Trophoblast cell (in vitro differentiated cells and primary cell): Measurements from ENCODE around the gene SUCLG2.

Source experiments
- DNase-seq, 2 donors: peaks; one replicate each; pipeline ENCODE4 v3.0.0-alpha.2; 2016
- H2AFZ ChIP-seq: 2 replicates; pipeline ENCODE4 v1.6.1; 2013; ENCODE audit warnings: low read length, moderate library complexity, mild to moderate bottlenecking; ENCODE audit not compliant: insufficient read depth, poor library complexity
- H2AK5ac ChIP-seq: 2 replicates; pipeline ENCODE4 v1.6.1; 2013; ENCODE audit warnings: mild to moderate bottlenecking, low read length
- H2BK120ac ChIP-seq: 2 replicates; pipeline ENCODE4 v1.6.1; 2013; ENCODE audit warnings: low read length, mild to moderate bottlenecking, moderate library complexity; ENCODE audit not compliant: insufficient read depth, poor library complexity
- H2BK12ac ChIP-seq: 2 replicates; pipeline ENCODE4 v1.6.1; 2013; ENCODE audit warnings: mild to moderate bottlenecking, low read length, moderate library complexity
- H2BK5ac ChIP-seq: 2 replicates; pipeline ENCODE4 v1.6.1; 2013; ENCODE audit warnings: low read length, low read depth, moderate library complexity, mild to moderate bottlenecking; ENCODE audit not compliant: poor library complexity
- H3K14ac ChIP-seq: 2 replicates; pipeline ENCODE4 v1.6.1; 2013; ENCODE audit warnings: mild to moderate bottlenecking, low read length
- H3K18ac ChIP-seq: 2 replicates; pipeline ENCODE4 v1.6.1; 2013; ENCODE audit warnings: mild to moderate bottlenecking, low read length
- H3K23ac ChIP-seq: 2 replicates; pipeline ENCODE4 v1.6.1; 2013; ENCODE audit warnings: low read length
- H3K27ac ChIP-seq: 2 replicates; pipeline ENCODE4 v1.5.1; 2013; ENCODE audit warnings: low read depth, mild to moderate bottlenecking, inconsistent platforms, low read length, moderate library complexity
- H3K27me3 ChIP-seq: 2 replicates; pipeline ENCODE4 v1.6.1; 2013; ENCODE audit warnings: inconsistent platforms, mild to moderate bottlenecking, low read length, moderate library complexity; ENCODE audit not compliant: insufficient read depth
- H3K36me3 ChIP-seq, 2 experiments: 1 replicate in 1 of 2; 2 replicates in 1 of 2; pipeline ENCODE4 v1.6.1; 2013; ENCODE audit warnings: low read length in 2 of 2, mild to moderate bottlenecking in 2 of 2, moderate library complexity in 1 of 2; ENCODE audit not compliant: insufficient read depth in 2 of 2, control insufficient read depth in 1 of 2
- H3K4ac ChIP-seq: 2 replicates; pipeline ENCODE4 v1.6.1; 2013; ENCODE audit warnings: low read depth, mild to moderate bottlenecking, low read length, moderate library complexity
- H3K4me1 ChIP-seq, 2 experiments: 1 replicate in 1 of 2; 2 replicates in 1 of 2; pipeline ENCODE4 v1.6.1; 2013; ENCODE audit warnings: low read length in 2 of 2, mild to moderate bottlenecking in 2 of 2, moderate library complexity in 1 of 2; ENCODE audit not compliant: insufficient read depth in 2 of 2, control insufficient read depth in 1 of 2
- H3K4me2 ChIP-seq: 2 replicates; pipeline ENCODE4 v1.6.1; 2013; ENCODE audit warnings: inconsistent platforms, mild to moderate bottlenecking, low read length, moderate library complexity
- H3K4me3 ChIP-seq: 2 replicates; pipeline ENCODE4 v1.5.1; 2013; ENCODE audit warnings: mild to moderate bottlenecking, low read depth, low read length, inconsistent platforms
- H3K79me1 ChIP-seq: one replicate; pipeline ENCODE4 v1.6.1; 2013; ENCODE audit warnings: low read length
- H3K79me2 ChIP-seq: 2 replicates; pipeline ENCODE4 v1.6.1; 2013; ENCODE audit warnings: low read length, mild to moderate bottlenecking; ENCODE audit not compliant: control insufficient read depth, insufficient read depth, poor library complexity
- H3K9ac ChIP-seq: 2 replicates; pipeline ENCODE4 v1.6.1; 2013; ENCODE audit warnings: mild to moderate bottlenecking, low read length
- H3K9me3 ChIP-seq: 2 replicates; pipeline ENCODE4 v1.6.1; 2013; ENCODE audit warnings: low read depth, mild to moderate bottlenecking, control low read depth, inconsistent platforms, low read length; ENCODE audit not compliant: insufficient read depth
- H4K12ac ChIP-seq: 2 replicates; pipeline ENCODE4 v1.6.1; 2013; ENCODE audit warnings: low read depth, mild to moderate bottlenecking, low read length, moderate library complexity
- H4K8ac ChIP-seq: 2 replicates; pipeline ENCODE4 v1.6.1; 2013; ENCODE audit warnings: low read depth, mild to moderate bottlenecking, low read length, moderate library complexity
- H4K91ac ChIP-seq: one replicate; pipeline ENCODE4 v1.6.1; 2013; ENCODE audit warnings: low read depth, mild to moderate bottlenecking, low read length, moderate library complexity
- WGBS: extraction: QIAGEN DNeasy Blood & Tissue Kit; methylation state at CpG from one replicate; pipeline ENCODE4 v1.1.7; 2013; ENCODE audit warnings: missing lambda C conversion rate; ENCODE audit not compliant: insufficient read length, insufficient coverage; ENCODE audit errors: extremely low coverage; 5-methylcytosine and 5-hydroxymethylcytosine counted together

Gene SUCLG2

GRCh38 chr3:67335813-67336212 lies 318.6 kb downstream of the SUCLG2 start:
- WGBS, result no CpG with 5 or more reads among the region's 2 CpGs
- Histone ChIP-seq H3K14ac (no peak overlapping the region), H3K79me2 (no peaks in the 10 kb centered on the region)

DNA sequence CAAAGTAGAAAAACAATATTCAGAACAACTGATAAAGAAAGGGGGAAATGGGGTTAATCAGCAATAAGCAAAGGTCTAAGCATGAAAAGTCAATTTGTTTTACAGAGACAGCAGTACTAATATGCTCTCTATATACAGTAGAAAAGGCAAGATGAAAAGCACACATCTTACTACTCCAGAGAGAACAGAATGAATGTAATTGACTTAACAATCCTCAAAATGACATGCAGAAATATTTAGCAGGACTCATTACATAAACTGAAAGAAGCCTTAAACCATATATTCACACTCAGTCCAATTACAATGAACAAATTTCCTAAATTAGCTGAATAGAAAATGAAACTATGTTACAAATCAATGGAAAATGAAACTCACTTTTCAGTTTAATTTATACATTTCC lies 319.8 kb downstream of the SUCLG2 start:
- Histone ChIP-seq H3K4me3 (no peak overlapping the region), H3K23ac (no peak overlapping the region), H2BK12ac (no peak overlapping the region), H3K9me3 (no peaks in the 10 kb centered on the region), H3K4me1 (no peaks in the 10 kb centered on the region), H3K18ac (no peak overlapping the region), H3K79me2 (no peaks in the 10 kb centered on the region), H3K79me1 (no peaks in the 10 kb centered on the region), H3K9ac (no peak overlapping the region), H4K91ac (no peak overlapping the region), H2BK120ac (no peak overlapping the region), H2AFZ (no peak overlapping the region), H3K4ac (no peak overlapping the region), H4K8ac (no peak overlapping the region), H3K36me3 (no peaks in the 10 kb centered on the region), H2AK5ac (no peak overlapping the region), H2BK5ac (no peak overlapping the region), H3K27ac (no peak overlapping the region), H3K14ac (no peak overlapping the region), H3K4me2 (no peak overlapping the region), H3K27me3 (no peaks in the 10 kb centered on the region), H4K12ac (no peak overlapping the region)
- DNase-seq, result no peak

More at GRCh38 chr3:67335813-67336212, 318.6 kb downstream of the SUCLG2 start:
- no peak overlapping the region for H2AFZ ChIP-seq
- no peak overlapping the region for H2BK12ac ChIP-seq
- H3K9ac ChIP-seq, result no peak overlapping the region
- DNase-seq, result no peak
- H2BK120ac ChIP-seq, result no peak overlapping the region
- H3K36me3 ChIP-seq, result no peaks in the 10 kb centered on the region
- H4K12ac ChIP-seq, result no peak overlapping the region
- no peak overlapping the region for H3K4ac ChIP-seq
- no peaks in the 10 kb centered on the region for H3K9me3 ChIP-seq
- H3K4me2 ChIP-seq, result no peak overlapping the region
- H3K27ac ChIP-seq, result no peak overlapping the region
- no peak overlapping the region for H4K91ac ChIP-seq
- no peak overlapping the region for H2AK5ac ChIP-seq
- no peak overlapping the region for H3K23ac ChIP-seq
- no peak overlapping the region for H4K8ac ChIP-seq
- no peaks in the 10 kb centered on the region for H3K27me3 ChIP-seq
- no peak overlapping the region for H3K18ac ChIP-seq
- H3K79me1 ChIP-seq, result no peaks in the 10 kb centered on the region
- H3K4me1 ChIP-seq, result no peaks in the 10 kb centered on the region
- H3K4me3 ChIP-seq, result no peak overlapping the region
- no peak overlapping the region for H2BK5ac ChIP-seq

GRCh38 chr3:67329358-67329757 lies 325.1 kb downstream of the SUCLG2 start:
- H3K36me3 ChIP-seq, result no peaks in the 10 kb centered on the region
- no peaks in the 10 kb centered on the region for H3K79me1 ChIP-seq
- no peaks in the 10 kb centered on the region for H3K4me1 ChIP-seq
- no peak overlapping the region for H3K4me3 ChIP-seq
- H3K4me2 ChIP-seq, result no peak overlapping the region
- H3K4ac ChIP-seq, result no peak overlapping the region
- H3K14ac ChIP-seq, result no peak overlapping the region
- H3K9me3 ChIP-seq, result no peaks in the 10 kb centered on the region
- no peak overlapping the region for H3K9ac ChIP-seq
- no peak overlapping the region for H2BK120ac ChIP-seq
- no peak overlapping the region for H3K23ac ChIP-seq
- no peak overlapping the region for H2BK12ac ChIP-seq
- H3K79me2 ChIP-seq, result no peaks in the 10 kb centered on the region
- no peak overlapping the region for H3K27ac ChIP-seq
- no peak overlapping the region for H2AFZ ChIP-seq
- no CpG with 5 or more reads among the region's 2 CpGs for WGBS
- H4K8ac ChIP-seq, result no peak overlapping the region
- no peaks in the 10 kb centered on the region for H3K27me3 ChIP-seq
- no peak overlapping the region for H2BK5ac ChIP-seq
- DNase-seq, result no peak
- H3K18ac ChIP-seq, result no peak overlapping the region
- H2AK5ac ChIP-seq, result no peak overlapping the region
- H4K91ac ChIP-seq, result no peak overlapping the region
- no peak overlapping the region for H4K12ac ChIP-seq

DNA sequence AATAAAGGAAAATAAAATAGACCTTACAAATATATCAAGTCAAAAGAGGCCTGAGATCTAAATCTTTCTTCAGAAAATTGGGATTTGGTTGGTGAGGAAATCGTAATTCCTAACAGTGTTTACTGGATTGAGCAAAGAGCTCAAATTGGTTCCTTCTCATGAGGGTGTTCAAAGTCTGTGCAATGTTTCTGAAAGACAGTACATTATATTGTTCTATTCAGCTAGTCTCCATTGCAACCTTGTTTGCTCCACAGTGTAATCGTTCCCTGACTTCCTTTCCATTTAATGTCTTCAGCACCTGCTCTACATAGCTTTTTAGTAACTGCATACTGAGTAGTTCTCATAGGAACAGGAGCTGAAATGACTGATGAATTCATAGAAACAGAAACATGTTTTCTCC lies 326.8 kb downstream of the SUCLG2 start:
- WGBS, result no CpG with 5 or more reads among the region's 2 CpGs
- no peaks in the 10 kb centered on the region for H3K79me2 ChIP-seq
- no peak overlapping the region for H3K4me3 ChIP-seq
- no peak overlapping the region for H4K8ac ChIP-seq
- no peak overlapping the region for H4K91ac ChIP-seq
- H3K79me1 ChIP-seq, result peaks cover 2% of the 10 kb centered on the region
- no peak overlapping the region for H2BK120ac ChIP-seq
- no peak overlapping the region for H2BK5ac ChIP-seq
- H3K9ac ChIP-seq, result no peak overlapping the region
- H3K27ac ChIP-seq, result no peak overlapping the region
- H3K27me3 ChIP-seq, result no peaks in the 10 kb centered on the region
- no peak overlapping the region for H3K18ac ChIP-seq
- no peak for DNase-seq
- no peak overlapping the region for H4K12ac ChIP-seq
- H3K36me3 ChIP-seq, result no peaks in the 10 kb centered on the region
- H3K23ac ChIP-seq, result no peak overlapping the region
- H3K4me2 ChIP-seq, result no peak overlapping the region
- H2BK12ac ChIP-seq, result no peak overlapping the region
- no peaks in the 10 kb centered on the region for H3K9me3 ChIP-seq
- no peak overlapping the region for H2AK5ac ChIP-seq
- no peak overlapping the region for H3K14ac ChIP-seq
- no peaks in the 10 kb centered on the region for H3K4me1 ChIP-seq
- H3K4ac ChIP-seq, result no peak overlapping the region
- H2AFZ ChIP-seq, result no peak overlapping the region
